ENCODE results near the gene ESPN. TPM values are rescaled to one million over a fixed set of nuclear protein-coding genes. Genes with fewer than 3 reads are reported as not detected.

ESPN gene
- total and polyA plus RNA-seq, 2 of the 8 experiments (the other 6 are each of a cell fraction or from before 2014, with no cell fraction given) = 5.2 to 16.3 TPM

DNA sequence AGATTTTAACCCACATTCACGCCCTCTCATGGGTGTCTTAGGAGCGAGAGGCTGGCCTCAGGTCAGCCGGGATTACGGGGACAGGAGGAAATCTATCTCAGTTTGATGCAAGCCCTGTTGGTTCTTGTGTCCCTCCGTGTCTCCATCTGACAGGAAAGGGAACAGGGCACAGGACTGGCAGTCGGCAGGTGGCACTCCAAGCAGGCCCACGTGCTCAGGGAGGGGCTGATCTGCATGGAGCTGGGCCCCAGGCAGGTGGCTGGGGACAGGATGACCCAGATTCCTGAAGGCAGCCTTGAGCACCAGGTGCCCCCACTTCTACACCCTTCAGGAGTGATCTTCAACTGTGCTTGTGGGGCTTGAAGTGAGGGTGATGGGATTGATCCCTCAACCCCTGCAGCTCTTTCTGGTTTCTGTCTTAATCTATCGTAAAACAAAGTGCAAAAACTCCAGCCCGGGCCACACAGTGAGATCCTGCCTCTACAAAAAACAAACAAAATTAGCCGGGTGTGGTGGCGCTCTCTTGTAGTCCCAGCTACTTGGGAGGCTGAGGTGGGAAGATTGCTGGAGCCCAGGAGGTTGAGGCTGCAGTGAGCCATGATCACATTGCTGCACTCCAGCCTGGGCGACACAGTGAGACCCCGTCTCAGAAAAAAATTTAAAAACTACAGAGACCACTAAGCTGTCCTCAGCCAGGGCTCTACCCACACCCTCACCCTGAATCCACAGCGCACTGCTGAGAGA lies 58.6 kb downstream of the ESPN start:
- H4K5ac ChIP-seq (ENCODE audit: insufficient read length, low read depth, low read length) = no peak overlapping the region
- H3K9me3 ChIP-seq (ENCODE audit: insufficient read depth in 2 of 2, low read depth in 1 of 2, low read length in 1 of 2) = no peaks in the 10 kb centered on the region

More for the DNA sequence above, 58.6 kb downstream of the ESPN start:
- WGBS, 2 experiments (ENCODE audit: extremely low coverage in 1 of 2, insufficient coverage in 1 of 2, insufficient read length in 1 of 2, insufficient replicate concordance in 2 of 2, low coverage in 1 of 2, low lambda C conversion rate in 2 of 2, missing lambda C conversion rate in 1 of 2) = 89% methylated on average over 14 of the region's 14 CpGs; no CpG with 5 or more reads in 1 of the 2 experiments
- DNase-seq (ENCODE audit: low read depth in 1 of 2, low spot score in 2 of 2) (no peak), FAIRE-seq (no peak)
- no peak overlapping the region for H3K23ac ChIP-seq (ENCODE audit: insufficient read length)
- no peak overlapping the region for H3K18ac ChIP-seq (ENCODE audit: extremely low read depth, low read length)
- H3K9ac ChIP-seq (replicated peaks in 1 of 4; ENCODE audit: extremely low read depth in 1 of 4, low read depth in 3 of 4, low read length in 3 of 4) = no peak overlapping the region; a peak in 1 of 7 replicates
- 0 out of 2 replicates have a peak, but pooled peaks cover 2% of the 10 kb centered on the region for H3K79me1 ChIP-seq (ENCODE audit: low read depth, low read length)
- peaks cover 0 to 15% (median 10%) of the 10 kb centered on the region in 4 experiments; a peak in 5 of 7 replicates for H3K4me1 ChIP-seq (replicated peaks in 1 of 4; ENCODE audit: control insufficient read depth in 3 of 4, insufficient read depth in 4 of 4, low read length in 3 of 4)
- peaks cover 2 to 5% of the 10 kb centered on the region in 2 experiments for H4K20me1 ChIP-seq (replicated peaks in 1 of 2; ENCODE audit: control insufficient read depth in 1 of 2, insufficient read depth in 2 of 2, low read length in 2 of 2)
- H3K14ac ChIP-seq (ENCODE audit: insufficient read length) = no peak overlapping the region
- H3K36me3 ChIP-seq (ENCODE audit: control insufficient read depth in 2 of 4, insufficient read depth in 4 of 4, low read length in 3 of 4) = no peaks in the 10 kb centered on the region; a peak in 1 of 8 replicates
- no peak overlapping the region for H2BK12ac ChIP-seq (ENCODE audit: low read depth, low read length)
- ChIA-PET POLR2A (ENCODE audit: partially characterized antibody) (interaction anchor here (1.2 kb wide), 1 partner anchor 10 kb away, joined by 5 read pairs; no protein-coding TSS in a partner anchor), CTCF (ENCODE audit: partially characterized antibody) (interaction anchor here (0.8 to 12.0 kb wide), 9 partner anchors 8 to 78 kb away, joined by 3 to 168 read pairs (median 5); no protein-coding TSS in a partner anchor)
- H2BK15ac ChIP-seq (ENCODE audit: low read length) = no peak overlapping the region
- H2BK5ac ChIP-seq (ENCODE audit: low read depth, low read length) = no peak overlapping the region
- no peak overlapping the region for H4K91ac ChIP-seq (replicated peaks; ENCODE audit: insufficient read length, low read length)
- H3K27ac ChIP-seq (ENCODE audit: low read depth, low read length) = no peak overlapping the region
- peaks cover 0 to 2% (median 0%) of the 10 kb centered on the region in 4 experiments; a peak in 3 of 7 replicates for H3K27me3 ChIP-seq (replicated peaks in 1 of 4; ENCODE audit: control insufficient read depth in 3 of 4, extremely low read depth in 1 of 4, insufficient read depth in 3 of 4, low read length in 3 of 4)
- no peak overlapping the region for H3K4me3 ChIP-seq (ENCODE audit: extremely low read depth in 1 of 4, insufficient read depth in 2 of 4, low read depth in 3 of 4, low read length in 4 of 4)
- no peak overlapping the region for H3K56ac ChIP-seq (replicated peaks; ENCODE audit: insufficient read length, low read depth, low read length)
- no peak overlapping the region for H2BK20ac ChIP-seq (ENCODE audit: low read length)
- H2AK5ac ChIP-seq (ENCODE audit: low read depth, low read length) = no peak overlapping the region
- H3K23me2 ChIP-seq (ENCODE audit: low read depth, low read length) = peaks cover 5% of the 10 kb centered on the region; the same call in 1 of the 2 replicates
- H4K8ac ChIP-seq (ENCODE audit: extremely low read depth, insufficient read depth, low read length) = no peak overlapping the region
- H2BK120ac ChIP-seq (replicated peaks; ENCODE audit: low read depth, low read length) = no peak overlapping the region
- TF ChIP-seq CEBPB (IDR thresholded peaks at IDR 0.05; ENCODE audit: low read depth, low read length) (no peak), EP300 (IDR thresholded peaks at IDR 0.05; ENCODE audit: borderline replicate concordance in 1 of 2, low read depth in 2 of 2, low read length in 2 of 2) (no peak)
- no peak overlapping the region for H3K4ac ChIP-seq (replicated peaks; ENCODE audit: insufficient read length, low read depth, low read length)
- no peak overlapping the region for H2AFZ ChIP-seq (ENCODE audit: low read length)
- no peaks in the 10 kb centered on the region for H3K79me2 ChIP-seq (ENCODE audit: control insufficient read depth in 1 of 2, insufficient read depth in 2 of 2, low read length in 2 of 2)
- H3K4me2 ChIP-seq (ENCODE audit: insufficient read depth in 1 of 2, low read depth in 2 of 2, low read length in 2 of 2) = no peak overlapping the region

All from H1 (cell line).